NCI-H2081 treated with DMSO at 0.1 percent for 48 hours (cell line): ENCODE measurements around the gene RAB3A.

ENCODE experiments used
- DNase-seq: peaks from one replicate; lab custom pipeline; 2025; lab: John Stamatoyannopoulos, UW

Gene RAB3A

GRCh38 chr19:18149596-18149975 lies 54.3 kb downstream of the RAB3A start:
- no peak for DNase-seq

GRCh38 chr19:18147396-18147795 lies 56.4 kb downstream of the RAB3A start:
- DNase-seq = no peak
